GM15510 (cell line): Measurements from ENCODE around the gene CLCF1.

Experiments
- POLR2A ChIP-seq: IDR thresholded peaks from 3 replicates; pipeline ENCODE4 v1.6.1; 2011; ENCODE audit warnings: borderline replicate concordance; ENCODE audit not compliant: insufficient read length; ENCODE audit errors: extremely low read depth

The CLCF1 gene

DNA sequence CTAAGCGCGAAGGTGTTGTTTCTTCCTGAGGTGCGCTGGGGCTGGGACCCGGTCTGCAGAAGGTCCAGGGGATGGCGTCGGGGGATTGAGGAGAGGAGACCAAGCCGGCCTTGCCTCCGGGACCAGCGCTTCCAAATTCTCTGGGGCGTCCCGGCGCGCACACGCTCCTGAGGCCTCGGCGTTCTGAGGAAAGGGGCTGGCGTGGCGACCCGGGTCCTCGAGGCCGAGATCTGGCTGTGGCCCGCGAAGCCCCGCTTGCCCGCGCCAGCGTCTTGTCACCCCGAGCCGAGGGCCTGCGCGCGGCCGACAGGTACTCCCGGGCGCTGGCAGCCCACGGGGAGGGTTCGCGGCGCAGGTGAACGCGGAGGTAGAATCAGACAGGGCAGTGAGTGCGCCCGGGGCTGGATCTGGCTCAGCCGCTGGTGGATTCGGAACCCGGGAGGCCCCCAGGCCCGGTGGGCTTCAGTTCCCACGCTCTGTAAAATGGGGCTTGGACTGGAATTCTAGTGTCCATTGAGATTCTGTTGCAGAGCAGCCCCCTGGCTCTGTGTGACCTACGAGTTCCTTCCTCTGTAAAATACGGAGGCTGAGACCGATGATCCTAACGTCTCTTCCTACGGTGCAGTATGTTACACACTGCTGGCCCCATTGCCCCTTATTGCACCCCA is 55.4 kb downstream of the CLCF1 start:
- TF ChIP-seq POLR2A = no peak

DNA sequence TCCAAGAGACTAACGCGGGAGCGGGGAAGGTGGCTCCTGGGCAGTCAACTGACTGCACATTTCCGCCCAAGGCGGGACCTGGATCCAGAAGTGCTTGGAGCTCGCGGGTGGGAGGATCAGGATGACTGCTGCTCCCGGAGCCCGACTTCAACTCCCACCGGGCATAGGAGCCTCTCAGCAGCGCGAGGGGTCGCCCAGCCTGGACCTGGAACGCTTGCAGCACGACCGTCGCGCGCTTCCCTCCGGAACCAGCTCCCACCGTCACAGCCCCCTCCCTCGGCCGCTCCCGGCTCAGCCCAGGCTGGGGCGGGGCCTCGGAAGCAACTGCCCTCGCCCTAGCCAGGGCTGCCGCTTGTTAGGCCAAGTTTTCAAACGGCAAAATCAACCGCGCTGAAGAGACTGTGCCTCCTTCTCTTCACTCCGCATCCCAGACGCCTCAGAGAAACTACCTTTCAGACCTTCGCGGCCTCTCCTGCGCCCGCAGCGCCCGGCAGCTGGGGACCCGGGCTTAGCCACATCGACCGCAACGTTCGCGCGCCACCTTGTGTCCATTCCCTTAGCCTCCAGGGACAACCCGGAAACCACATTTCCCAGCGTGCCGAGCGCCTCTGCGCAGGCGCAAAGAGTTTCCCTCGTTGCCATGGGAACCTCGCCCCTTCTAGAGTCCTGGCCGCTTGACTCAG is 56.1 kb downstream of the CLCF1 start:
- TF ChIP-seq POLR2A = peak; percentile 73

DNA sequence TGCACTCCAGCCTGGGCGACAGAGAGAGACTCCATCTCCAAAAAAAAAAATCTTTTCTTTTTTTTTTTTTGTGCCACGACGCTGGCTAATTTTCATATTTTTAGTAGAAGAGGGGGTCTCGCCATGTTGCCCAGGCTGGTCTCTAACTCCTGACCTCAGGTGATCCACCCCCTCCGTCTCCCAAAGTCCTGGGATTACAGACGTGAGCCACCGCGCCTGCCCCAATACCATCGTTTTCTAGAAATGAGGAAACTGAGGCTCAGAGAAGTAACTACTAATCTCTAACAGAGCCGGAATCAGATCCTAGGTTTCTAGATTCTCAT is 56.6 kb downstream of the CLCF1 start:
- no peak for TF ChIP-seq POLR2A

DNA sequence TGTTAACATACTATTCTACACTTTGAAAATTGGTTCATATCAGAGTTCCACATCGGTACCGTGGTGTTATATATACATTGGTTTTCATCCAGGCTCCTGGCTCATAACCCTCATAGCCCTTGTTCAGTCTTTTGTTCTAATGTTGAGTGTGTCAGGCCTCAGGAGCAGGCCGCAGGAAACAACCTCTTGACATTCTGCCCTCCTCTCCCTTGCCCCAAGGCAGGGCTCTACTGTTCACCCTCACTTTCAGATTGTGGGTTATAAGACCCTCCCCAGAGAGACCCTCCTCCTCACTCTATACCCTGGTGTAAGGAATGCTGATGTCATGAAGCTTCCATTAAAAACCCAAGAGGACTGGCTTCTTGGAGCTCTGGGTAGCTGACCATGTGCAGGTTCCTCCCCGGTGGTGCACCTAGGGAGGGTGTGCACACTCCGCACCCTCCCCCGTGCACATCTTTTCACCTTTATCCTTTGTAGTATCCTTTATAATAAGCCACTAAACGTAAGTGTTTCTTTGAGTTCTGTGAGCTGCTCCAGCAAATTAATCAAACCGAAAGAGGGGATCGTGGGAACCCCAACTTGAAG is 58.0 kb downstream of the CLCF1 start:
- TF ChIP-seq POLR2A = no peak

DNA sequence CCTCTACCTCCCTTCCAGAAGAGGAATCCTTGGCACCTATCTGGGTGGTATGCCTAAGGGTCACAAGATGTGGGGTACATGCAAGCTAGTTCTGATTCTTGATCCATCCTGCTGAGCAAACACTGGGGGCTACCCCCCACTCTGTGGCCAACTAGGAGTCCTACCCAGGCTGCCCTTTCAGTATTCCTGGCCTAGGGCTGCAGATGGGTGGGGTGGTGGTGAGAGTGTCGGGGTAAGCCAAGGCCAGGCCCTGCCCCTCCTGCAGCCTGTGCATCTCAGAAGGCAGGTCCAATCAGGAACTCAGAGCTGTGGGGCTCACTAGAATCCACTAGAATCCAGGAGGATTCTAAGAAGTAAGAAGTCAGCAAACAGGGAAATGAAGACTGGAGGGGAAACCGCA is 59.2 kb downstream of the CLCF1 start:
- no peak for TF ChIP-seq POLR2A
